GM23338 (cell line): ENCODE results near the gene TMEM201. TPM values are rescaled to one million over a fixed set of nuclear protein-coding genes. Genes with fewer than 3 reads are reported as not detected.

ENCODE experiments used
- ATAC-seq: fragments of 200-7000 bp; cut with Tn5 transposase; 3 replicates; pipeline ENCODE4 v1.9.1; 2020
- DNase-seq: peaks from one replicate; pipeline ENCODE4 v3.0.0-alpha.2; 2015; ENCODE audit warnings: low spot score
- H2AFZ ChIP-seq: fragments of 200-600 bp; sonication (generic); 2 replicates; pipeline ENCODE4 v1.8.0; 2016; ENCODE audit warnings: antibody characterized with exemption, mild to moderate bottlenecking, moderate library complexity
- H3F3A ChIP-seq: fragments of 200-600 bp; sonication (generic); replicated peaks from 2 replicates; pipeline ENCODE4 v1.8.0; 2017; ENCODE audit warnings: antibody characterized with exemption, mixed run types, low read depth
- H3K27ac ChIP-seq: fragments of 200-600 bp; sonication (generic); 2 replicates; pipeline ENCODE4 v1.6.1; 2016; ENCODE audit warnings: low read depth
- H3K27me3 ChIP-seq: fragments of 200-600 bp; sonication (generic); 2 replicates; pipeline ENCODE4 v1.8.0; 2016; ENCODE audit warnings: mild to moderate bottlenecking, mixed run types, moderate library complexity; ENCODE audit not compliant: insufficient read depth
- H3K36me3 ChIP-seq: fragments of 200-600 bp; sonication (generic); 2 replicates; pipeline ENCODE4 v1.8.0; 2016; ENCODE audit warnings: mild to moderate bottlenecking; ENCODE audit not compliant: insufficient read depth
- H3K4me1 ChIP-seq: fragments of 200-600 bp; sonication (generic); 2 replicates; pipeline ENCODE4 v1.8.0; 2016; ENCODE audit warnings: mild to moderate bottlenecking, moderate library complexity; ENCODE audit not compliant: insufficient read depth
- H3K4me2 ChIP-seq: fragments of 200-600 bp; sonication (generic); 2 replicates; pipeline ENCODE4 v1.7.1; 2017; ENCODE audit warnings: mixed run types
- H3K4me3 ChIP-seq: fragments of 200-600 bp; sonication (generic); 2 replicates; pipeline ENCODE4 v1.6.1; 2016; ENCODE audit warnings: mixed run types
- H3K79me2 ChIP-seq: fragments of 200-600 bp; sonication (generic); replicated peaks from 2 replicates; pipeline ENCODE4 v1.8.0; 2017; ENCODE audit warnings: mild to moderate bottlenecking; ENCODE audit not compliant: insufficient read depth
- H3K9me2 ChIP-seq: fragments of 200-600 bp; sonication (generic); 2 replicates; pipeline ENCODE4 v1.8.0; 2017; ENCODE audit not compliant: insufficient read depth
- H4K20me1 ChIP-seq: fragments of 200-600 bp; sonication (generic); replicated peaks from 2 replicates; pipeline ENCODE4 v1.8.0; 2017; ENCODE audit warnings: mild to moderate bottlenecking; ENCODE audit not compliant: insufficient read depth
- H3K27ac Mint-ChIP-seq: 2 replicates; pipeline ENCODE4 v1.8.0; 2020; ENCODE audit warnings: inconsistent platforms, mild to moderate bottlenecking, moderate library complexity, mixed read lengths
- H3K27me3 Mint-ChIP-seq: 3 replicates; pipeline ENCODE4 v1.8.0; 2022; ENCODE audit warnings: low read depth, mild to moderate bottlenecking, moderate library complexity, mixed read lengths, inconsistent platforms; ENCODE audit not compliant: insufficient read depth, poor library complexity
- H3K36me3 Mint-ChIP-seq: 3 replicates; pipeline ENCODE4 v1.8.0; 2021; ENCODE audit warnings: low read depth, mild to moderate bottlenecking, inconsistent platforms, moderate library complexity, mixed read lengths
- H3K4me1 Mint-ChIP-seq: 3 replicates; pipeline ENCODE4 v1.8.0; 2020; ENCODE audit warnings: mild to moderate bottlenecking, inconsistent platforms, mixed read lengths
- H3K4me3 Mint-ChIP-seq: 3 replicates; pipeline ENCODE4 v1.8.0; 2021; ENCODE audit warnings: moderate library complexity, mild to moderate bottlenecking, inconsistent platforms, mixed read lengths
- H3K9me3 Mint-ChIP-seq: 3 replicates; pipeline ENCODE4 v1.8.0; 2020; ENCODE audit warnings: moderate library complexity, mild to moderate bottlenecking, inconsistent platforms, mixed read lengths
- CREB1 ChIP-seq: fragments of 250-450 bp; sonication (Bioruptor Pico); IDR thresholded peaks from 2 replicates; pipeline ENCODE4 v1.5.0; 2020; ENCODE audit warnings: low read depth, mild to moderate bottlenecking, moderate library complexity
- EZH2 ChIP-seq: fragments of 200-600 bp; sonication (generic); IDR thresholded peaks from one replicate; pipeline ENCODE4 v1.8.0; 2017; ENCODE audit warnings: antibody characterized with exemption, mild to moderate bottlenecking, low read depth; ENCODE audit not compliant: unreplicated experiment
- EZH2phosphoT487 ChIP-seq: fragments of 200-600 bp; sonication (generic); IDR thresholded peaks from one replicate; pipeline ENCODE4 v1.8.1; 2018; ENCODE audit warnings: antibody characterized with exemption; ENCODE audit not compliant: unreplicated experiment
- JUNB ChIP-seq: IDR thresholded peaks from one replicate; pipeline ENCODE4 v1.6.1; 2016; ENCODE audit warnings: antibody characterized with exemption; ENCODE audit not compliant: unreplicated experiment
- POLR2AphosphoS5 ChIP-seq: IDR thresholded peaks from 2 replicates; pipeline ENCODE4 v1.6.1; 2016; ENCODE audit warnings: antibody characterized with exemption, low read depth
- STAT1 ChIP-seq: IDR thresholded peaks from one replicate; pipeline ENCODE4 v1.6.1; 2016; ENCODE audit warnings: antibody characterized with exemption; ENCODE audit not compliant: unreplicated experiment
- ZNF114 ChIP-seq: fragments of 250-450 bp; sonication (Bioruptor Pico); IDR thresholded peaks from 2 replicates; pipeline ENCODE4 v1.5.0; 2020; ENCODE audit warnings: mild to moderate bottlenecking, moderate library complexity
- ZNF462 ChIP-seq: fragments of 250-450 bp; sonication (Bioruptor Pico); IDR thresholded peaks from 2 replicates; pipeline ENCODE4 v1.5.0; 2020; ENCODE audit warnings: mild to moderate bottlenecking, moderate library complexity
- polyA plus RNA-seq: library from polyadenylated mRNA; unstranded; fragments of >200 nt; fragmentation: Nextera tagmentation; extraction: Ambion mirVana; gene quantifications from 2 replicates; pipeline ENCODE4 v1.2.1, GENCODE V29; 2016
- total RNA-seq: library from RNA; depleted of rRNA; stranded (reverse); fragments of >200 nt; shearing (Covaris generic); gene quantifications from 2 replicates; pipeline ENCODE4 v1.2.3, GENCODE V29; 2014
- TF ChIP-seq, protein P1 (sequence below): IDR thresholded peaks from one replicate; pipeline ENCODE4 v1.6.1; 2018; ENCODE audit warnings: antibody characterized with exemption; ENCODE audit not compliant: unreplicated experiment
- TF ChIP-seq, protein P2 (sequence below), 2 experiments: fragments of 200-600 bp in 1 of 2; sonication (generic) in 1 of 2; conservative IDR thresholded peaks; 2 replicates each; pipeline versions ENCODE4 v1.5.1 to v1.6.1; 2016 to 2017; ENCODE audit warnings: antibody characterized with exemption in 2 of 2, low read depth in 2 of 2, mild to moderate bottlenecking in 2 of 2, moderate library complexity in 1 of 2
- TF ChIP-seq, protein P3 (sequence below): IDR thresholded peaks from 2 replicates; pipeline ENCODE4 v1.6.1; 2016; ENCODE audit warnings: antibody characterized with exemption

The TMEM201 gene
- total and polyA plus RNA-seq, 2 experiments from 2014 or later, result 11.6 to 27.2 TPM

DNA sequence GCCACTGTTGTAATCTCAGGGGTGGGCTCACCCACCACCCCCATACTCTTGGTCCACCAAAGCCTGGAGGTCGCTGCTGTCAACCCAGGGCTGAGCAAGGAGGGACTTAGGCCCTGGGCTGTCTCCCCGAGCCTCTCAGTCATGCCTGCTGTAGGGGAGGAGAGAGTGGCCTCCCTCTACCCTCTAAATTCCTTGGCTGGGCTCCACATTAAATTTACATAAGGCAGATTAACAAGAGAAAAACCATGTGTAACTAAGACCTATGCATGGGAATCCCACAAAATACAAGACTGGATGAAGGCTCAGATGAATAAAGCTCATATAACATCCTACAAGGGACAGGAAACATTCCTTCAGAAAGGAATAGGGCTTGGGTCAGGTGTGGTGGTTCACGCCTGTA lies 61.1 kb downstream of the TMEM201 start:
- H3K79me2 ChIP-seq, result no peaks in the 10 kb centered on the region
- DNase-seq, result no peak
- no peak overlapping the region; the same call in 1 of the 2 replicates for H3K27ac Mint-ChIP-seq
- no peak overlapping the region for H3K4me2 ChIP-seq
- H3K4me3 ChIP-seq, result no peak overlapping the region
- H3K27me3 ChIP-seq, result peaks cover 44% of the 10 kb centered on the region
- peaks cover 15% of the 10 kb centered on the region for H3K4me1 Mint-ChIP-seq
- H4K20me1 ChIP-seq, result no peaks in the 10 kb centered on the region; the same call in 1 of the 2 replicates
- H3K27ac ChIP-seq, result no peak overlapping the region
- H2AFZ ChIP-seq, result no peak overlapping the region
- peaks cover 44% of the 10 kb centered on the region for H3K27me3 Mint-ChIP-seq
- no peaks in the 10 kb centered on the region for H3K36me3 ChIP-seq
- no peaks in the 10 kb centered on the region; the same call in 1 of the 2 replicates for H3K4me1 ChIP-seq
- no peaks in the 10 kb centered on the region for H3K9me2 ChIP-seq
- H3K4me3 Mint-ChIP-seq, result no peak overlapping the region
- peaks cover 8% of the 10 kb centered on the region for H3F3A ChIP-seq
- ATAC-seq, result no peak
- H3K36me3 Mint-ChIP-seq, result no peaks in the 10 kb centered on the region
- TF ChIP-seq POLR2AphosphoS5 (no peak), ZNF462 (CRISPR knock-in tag) (no peak), CREB1 (no peak), EZH2phosphoT487 (no peak), EZH2 (no peak), ZNF114 (CRISPR knock-in tag) (no peak), JUNB (no peak), STAT1 (no peak)
- TF ChIP-seq, protein P1, sequence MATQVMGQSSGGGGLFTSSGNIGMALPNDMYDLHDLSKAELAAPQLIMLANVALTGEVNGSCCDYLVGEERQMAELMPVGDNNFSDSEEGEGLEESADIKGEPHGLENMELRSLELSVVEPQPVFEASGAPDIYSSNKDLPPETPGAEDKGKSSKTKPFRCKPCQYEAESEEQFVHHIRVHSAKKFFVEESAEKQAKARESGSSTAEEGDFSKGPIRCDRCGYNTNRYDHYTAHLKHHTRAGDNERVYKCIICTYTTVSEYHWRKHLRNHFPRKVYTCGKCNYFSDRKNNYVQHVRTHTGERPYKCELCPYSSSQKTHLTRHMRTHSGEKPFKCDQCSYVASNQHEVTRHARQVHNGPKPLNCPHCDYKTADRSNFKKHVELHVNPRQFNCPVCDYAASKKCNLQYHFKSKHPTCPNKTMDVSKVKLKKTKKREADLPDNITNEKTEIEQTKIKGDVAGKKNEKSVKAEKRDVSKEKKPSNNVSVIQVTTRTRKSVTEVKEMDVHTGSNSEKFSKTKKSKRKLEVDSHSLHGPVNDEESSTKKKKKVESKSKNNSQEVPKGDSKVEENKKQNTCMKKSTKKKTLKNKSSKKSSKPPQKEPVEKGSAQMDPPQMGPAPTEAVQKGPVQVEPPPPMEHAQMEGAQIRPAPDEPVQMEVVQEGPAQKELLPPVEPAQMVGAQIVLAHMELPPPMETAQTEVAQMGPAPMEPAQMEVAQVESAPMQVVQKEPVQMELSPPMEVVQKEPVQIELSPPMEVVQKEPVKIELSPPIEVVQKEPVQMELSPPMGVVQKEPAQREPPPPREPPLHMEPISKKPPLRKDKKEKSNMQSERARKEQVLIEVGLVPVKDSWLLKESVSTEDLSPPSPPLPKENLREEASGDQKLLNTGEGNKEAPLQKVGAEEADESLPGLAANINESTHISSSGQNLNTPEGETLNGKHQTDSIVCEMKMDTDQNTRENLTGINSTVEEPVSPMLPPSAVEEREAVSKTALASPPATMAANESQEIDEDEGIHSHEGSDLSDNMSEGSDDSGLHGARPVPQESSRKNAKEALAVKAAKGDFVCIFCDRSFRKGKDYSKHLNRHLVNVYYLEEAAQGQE, result no peak
- TF ChIP-seq, protein P2, sequence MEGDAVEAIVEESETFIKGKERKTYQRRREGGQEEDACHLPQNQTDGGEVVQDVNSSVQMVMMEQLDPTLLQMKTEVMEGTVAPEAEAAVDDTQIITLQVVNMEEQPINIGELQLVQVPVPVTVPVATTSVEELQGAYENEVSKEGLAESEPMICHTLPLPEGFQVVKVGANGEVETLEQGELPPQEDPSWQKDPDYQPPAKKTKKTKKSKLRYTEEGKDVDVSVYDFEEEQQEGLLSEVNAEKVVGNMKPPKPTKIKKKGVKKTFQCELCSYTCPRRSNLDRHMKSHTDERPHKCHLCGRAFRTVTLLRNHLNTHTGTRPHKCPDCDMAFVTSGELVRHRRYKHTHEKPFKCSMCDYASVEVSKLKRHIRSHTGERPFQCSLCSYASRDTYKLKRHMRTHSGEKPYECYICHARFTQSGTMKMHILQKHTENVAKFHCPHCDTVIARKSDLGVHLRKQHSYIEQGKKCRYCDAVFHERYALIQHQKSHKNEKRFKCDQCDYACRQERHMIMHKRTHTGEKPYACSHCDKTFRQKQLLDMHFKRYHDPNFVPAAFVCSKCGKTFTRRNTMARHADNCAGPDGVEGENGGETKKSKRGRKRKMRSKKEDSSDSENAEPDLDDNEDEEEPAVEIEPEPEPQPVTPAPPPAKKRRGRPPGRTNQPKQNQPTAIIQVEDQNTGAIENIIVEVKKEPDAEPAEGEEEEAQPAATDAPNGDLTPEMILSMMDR (conservative IDR thresholded peaks at IDR 0.05; ENCODE audit: low read depth in 2 of 2), result no peak
- TF ChIP-seq, protein P3, sequence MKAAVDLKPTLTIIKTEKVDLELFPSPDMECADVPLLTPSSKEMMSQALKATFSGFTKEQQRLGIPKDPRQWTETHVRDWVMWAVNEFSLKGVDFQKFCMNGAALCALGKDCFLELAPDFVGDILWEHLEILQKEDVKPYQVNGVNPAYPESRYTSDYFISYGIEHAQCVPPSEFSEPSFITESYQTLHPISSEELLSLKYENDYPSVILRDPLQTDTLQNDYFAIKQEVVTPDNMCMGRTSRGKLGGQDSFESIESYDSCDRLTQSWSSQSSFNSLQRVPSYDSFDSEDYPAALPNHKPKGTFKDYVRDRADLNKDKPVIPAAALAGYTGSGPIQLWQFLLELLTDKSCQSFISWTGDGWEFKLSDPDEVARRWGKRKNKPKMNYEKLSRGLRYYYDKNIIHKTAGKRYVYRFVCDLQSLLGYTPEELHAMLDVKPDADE, result no peak
- peaks cover 2% of the 10 kb centered on the region; the same call in 1 of the 3 replicates for H3K9me3 Mint-ChIP-seq
